K562 (cell line): ENCODE data around the gene CTSW. TPM values are rescaled to one million over a fixed set of nuclear protein-coding genes. Genes with fewer than 3 reads are reported as not detected.

ENCODE experiments used
- ARID3B ChIP-seq: fragments of 250-450 bp; sonication (Bioruptor Pico); IDR thresholded peaks from 2 replicates; pipeline ENCODE4 v1.4.0; 2020; ENCODE audit warnings: borderline replicate concordance
- DDX20 ChIP-seq: fragments of 450-650 bp; IDR thresholded peaks from 2 replicates; pipeline ENCODE4 v1.6.1; 2016; ENCODE audit warnings: missing genetic modification characterization, low read depth, mild to moderate bottlenecking, missing compliant biosample characterization, moderate library complexity
- FOXM1 ChIP-seq, 2 experiments: fragments of 450-650 bp in 1 of 2; sonication (generic) in 1 of 2; formaldehyde crosslinking in 1 of 2; IDR thresholded peaks; 2 replicates each; pipeline versions ENCODE4 v1.6.1 to v1.9.0; 2017 to 2022; ENCODE audit warnings: low read depth in 2 of 2, mild to moderate bottlenecking in 2 of 2, missing genetic modification reagents in 1 of 2, moderate library complexity in 1 of 2
- HBP1 ChIP-seq: fragments of 450-650 bp; formaldehyde crosslinking; IDR thresholded peaks from 2 replicates; pipeline ENCODE4 v1.4.0; 2022; ENCODE audit warnings: missing genetic modification characterization
- MBD1 ChIP-seq: fragments of 250-450 bp; sonication (Bioruptor Pico); IDR thresholded peaks from 2 replicates; pipeline ENCODE4 v1.8.0; 2022; ENCODE audit warnings: inconsistent platforms
- POLR2H ChIP-seq: IDR thresholded peaks from 2 replicates; pipeline ENCODE4 v1.6.1; 2016; ENCODE audit warnings: missing genetic modification characterization, low read depth, mild to moderate bottlenecking, control low read depth, missing compliant biosample characterization, moderate library complexity
- PPARD ChIP-seq: fragments of 250-450 bp; sonication (Bioruptor Pico); IDR thresholded peaks from 2 replicates; pipeline ENCODE4 v1.8.0; 2022; ENCODE audit warnings: inconsistent platforms, mild to moderate bottlenecking, moderate library complexity
- SPI1 ChIP-seq: IDR thresholded peaks from 2 replicates; pipeline ENCODE4 v1.6.1; 2011; ENCODE audit warnings: low read depth, low read length, control low read depth, borderline replicate concordance
- THRAP3 ChIP-seq: fragments of 450-650 bp; IDR thresholded peaks from 2 replicates; pipeline ENCODE4 v1.6.1; 2016; ENCODE audit warnings: mild to moderate bottlenecking, inconsistent platforms, borderline replicate concordance
- ZBTB8A ChIP-seq: fragments of 450-650 bp; IDR thresholded peaks from 2 replicates; pipeline ENCODE4 v1.6.1; 2018; ENCODE audit warnings: mild to moderate bottlenecking, moderate library complexity; ENCODE audit not compliant: partially characterized antibody
- ZFP30 ChIP-seq: fragments of 250-450 bp; sonication (Bioruptor Pico); IDR thresholded peaks from 2 replicates; pipeline ENCODE4 v1.8.0; 2022; ENCODE audit warnings: moderate library complexity, mild to moderate bottlenecking, inconsistent platforms, borderline replicate concordance
- ZNF263 ChIP-seq: sonication (generic); formaldehyde crosslinking; IDR thresholded peaks from 2 replicates; pipeline ENCODE4 v1.8.0; 2022; ENCODE audit warnings: mild to moderate bottlenecking, missing genetic modification reagents, borderline replicate concordance
- ZNF324 ChIP-seq: fragments of 250-450 bp; sonication (Bioruptor Pico); IDR thresholded peaks from 2 replicates; pipeline ENCODE4 v1.4.0; 2020; ENCODE audit warnings: mild to moderate bottlenecking
- ZNF407 ChIP-seq: fragments of 450-650 bp; IDR thresholded peaks from 2 replicates; pipeline ENCODE4 v1.6.1; 2016; ENCODE audit warnings: low read depth
- ZNF75A ChIP-seq: fragments of 450-650 bp; formaldehyde crosslinking; IDR thresholded peaks from 2 replicates; pipeline ENCODE4 v1.4.0; 2020; ENCODE audit warnings: mild to moderate bottlenecking
- polyA plus RNA-seq, 8 experiments: library from polyadenylated mRNA; depleted of rRNA in 4 of 8; stranded (reverse) in 5 of 8; unstranded in 3 of 8; fragments of >200 nt; fragmentation: Nextera tagmentation in 2 of 8; fragmentation: Illumina TruSeq in 1 of 8; extraction: Ambion mirVana in 2 of 8; extraction: Trizol in 1 of 8; gene quantifications; 2 replicates each; pipeline versions ENCODE4 v1.2.1 to v1.2.3, GENCODE V29; 2011 to 2014; ENCODE audit warnings: inconsistent platforms in 1 of 8, missing spikeins in 1 of 8
- total RNA-seq, 7 experiments: library from RNA; depleted of rRNA in 6 of 7; stranded (reverse); fragments of >200 nt in 6 of 7; fragmentation: Illumina TruSeq in 2 of 7; extraction: Trizol in 2 of 7; gene quantifications; 2 replicates each; pipeline versions ENCODE4 v1.2.1 to v1.2.3, GENCODE V29; 2011 to 2021; ENCODE audit warnings: low replicate concordance in 1 of 7

The CTSW gene
- total and polyA plus RNA-seq, 9 of the 15 experiments (the other 6 are each of a cell fraction or from before 2014, with no cell fraction given): 0.04 TPM; not detected in 8

GRCh38 chr11:65859812-65860277, 19.8 kb upstream of the CTSW start (continued):
- TF ChIP-seq ZNF407 (no peak; the same call in 1 of the 2 replicates), HBP1 (CRISPR knock-in tag) (peak; percentile 96), THRAP3 (no peak), POLR2H (peak; percentile 74), ZNF324 (no peak), PPARD (CRISPR knock-in tag) (no peak), MBD1 (CRISPR knock-in tag) (no peak), ARID3B (CRISPR knock-in tag) (no peak), ZBTB8A (no peak), ZNF75A (CRISPR knock-in tag) (no peak), ZNF263 (CRISPR knock-in tag) (peak; percentile 51; the same call in 1 of the 2 replicates), DDX20 (no peak), FOXM1 (IDR thresholded peaks at IDR 0.05; ENCODE audit: low read depth) (no peak), FOXM1 (CRISPR knock-in tag; IDR thresholded peaks at IDR 0.05; ENCODE audit: low read depth) (no peak), SPI1 (peak; percentile 25; the same call in 1 of the 2 replicates), ZFP30 (CRISPR knock-in tag) (no peak)
